GM18519 (cell line): Measurements from ENCODE around the gene UFL1.
"Not testable (repeated sequence)": the region's sequence is repeated elsewhere in the genome, so short reads cannot be mapped to it uniquely, and the experiment has no call there.

Experiments used
- ATAC-seq: cut with Tn5 transposase; IDR thresholded peaks from one replicate; pipeline ENCODE4 v1.9.1; 2021; ENCODE audit warnings: mild to moderate bottlenecking, moderate library complexity; ENCODE audit not compliant: unreplicated experiment, low FRiP score

The UFL1 gene

DNA sequence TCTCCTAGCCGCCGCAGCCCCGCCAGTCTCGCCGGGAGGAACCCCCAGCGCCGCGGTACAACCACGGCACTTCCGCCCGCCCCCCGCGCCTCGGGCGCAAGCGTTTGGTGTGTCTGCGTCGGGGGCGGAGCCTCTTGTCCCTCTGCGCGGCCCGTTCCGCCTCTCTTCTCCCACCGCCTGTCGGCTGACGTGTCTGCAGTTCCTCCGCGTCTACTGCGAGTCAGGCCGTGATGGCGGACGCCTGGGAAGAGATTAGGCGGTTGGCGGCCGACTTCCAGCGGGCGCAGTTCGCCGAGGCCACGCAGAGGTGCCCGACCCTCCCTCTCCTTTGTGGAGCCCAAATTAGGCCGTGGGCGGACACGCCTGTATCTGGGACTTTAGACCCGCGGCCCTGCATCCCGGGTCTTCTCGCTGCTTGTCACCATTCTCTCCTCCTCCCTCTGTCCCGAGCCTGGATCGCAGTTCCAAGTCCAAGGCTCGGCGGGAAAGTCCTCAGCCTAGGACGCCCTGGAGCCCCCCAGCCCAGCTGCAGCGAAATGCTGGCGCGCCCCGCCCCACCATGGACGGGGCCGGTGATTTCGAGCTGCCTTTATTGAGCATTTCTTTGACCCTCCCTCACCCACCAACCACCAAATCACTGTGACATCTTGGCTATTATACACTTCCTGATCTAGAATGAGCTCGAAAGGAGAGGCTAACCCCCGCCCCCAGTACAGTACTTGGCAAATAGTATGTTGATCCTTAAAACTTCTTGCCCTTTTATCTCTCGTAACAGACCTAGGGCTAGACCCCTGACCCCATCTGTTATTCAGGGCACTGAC, at the start of gene UFL1:
Gene UFL1 (plus strand): TSS at position 163 of the 821 bp plus-strand sequence. CDS start 68 bp downstream, at position 231.
- peak; percentile 98 for ATAC-seq

DNA sequence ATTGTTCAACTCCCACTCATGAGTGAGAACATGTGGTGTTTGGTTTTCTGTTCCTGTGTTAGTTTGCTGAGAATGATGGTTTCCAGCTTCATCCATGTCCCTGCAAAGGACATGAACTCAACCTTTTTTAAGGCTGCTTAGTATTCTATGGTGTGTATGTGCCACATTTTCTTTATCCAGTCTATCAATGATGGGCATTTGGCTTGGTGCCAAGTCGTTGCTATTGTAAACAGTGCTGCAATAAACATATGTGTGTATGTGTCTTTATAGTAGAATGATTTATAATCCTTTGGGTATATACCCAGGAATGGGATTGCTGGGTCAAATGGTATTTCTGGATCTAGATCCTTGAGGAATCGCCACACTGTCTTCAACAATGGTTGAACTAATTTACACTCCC, 49.3 kb upstream of the UFL1 start:
- not testable (repeated sequence) for ATAC-seq

DNA sequence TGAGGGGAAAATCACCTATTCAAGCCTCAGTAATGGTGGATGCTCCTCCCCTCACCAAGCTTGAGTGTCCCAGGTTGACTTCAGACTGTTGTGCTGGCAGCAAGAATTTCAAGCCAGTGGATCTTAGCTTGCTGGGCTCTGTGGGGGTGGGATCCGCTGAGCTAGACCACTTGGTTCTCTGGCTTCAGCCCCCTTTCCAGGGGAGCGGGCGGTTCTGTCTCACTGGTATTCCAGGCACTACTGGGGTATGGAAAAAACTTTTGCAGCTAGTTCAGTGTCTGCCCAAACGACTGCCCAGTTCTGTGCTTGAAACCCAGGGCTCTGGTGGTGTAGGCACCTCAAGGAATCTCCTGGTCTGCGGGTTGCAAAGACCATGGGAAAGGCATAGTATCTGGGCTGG, 42.9 kb upstream of the UFL1 start:
- no peak for ATAC-seq

DNA sequence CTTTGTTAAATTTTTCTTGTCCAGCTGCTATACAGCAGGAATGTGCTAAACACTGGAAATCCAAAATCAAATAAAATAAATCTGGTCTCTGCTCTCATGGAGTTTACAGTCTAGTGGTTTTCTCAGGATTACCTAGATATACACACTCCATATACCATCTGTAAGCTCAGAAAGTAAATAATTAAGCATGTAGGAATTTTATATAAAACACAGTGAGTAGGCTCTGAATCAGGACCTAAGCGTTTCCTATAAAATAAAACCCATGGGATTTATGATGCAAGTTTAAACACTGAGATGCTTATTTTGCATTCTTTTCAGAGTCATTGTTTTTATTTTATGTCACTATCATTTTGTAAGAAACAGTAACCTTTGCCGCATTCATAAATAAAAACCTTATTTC, 29.7 kb upstream of the UFL1 start:
- ATAC-seq, result no peak

DNA sequence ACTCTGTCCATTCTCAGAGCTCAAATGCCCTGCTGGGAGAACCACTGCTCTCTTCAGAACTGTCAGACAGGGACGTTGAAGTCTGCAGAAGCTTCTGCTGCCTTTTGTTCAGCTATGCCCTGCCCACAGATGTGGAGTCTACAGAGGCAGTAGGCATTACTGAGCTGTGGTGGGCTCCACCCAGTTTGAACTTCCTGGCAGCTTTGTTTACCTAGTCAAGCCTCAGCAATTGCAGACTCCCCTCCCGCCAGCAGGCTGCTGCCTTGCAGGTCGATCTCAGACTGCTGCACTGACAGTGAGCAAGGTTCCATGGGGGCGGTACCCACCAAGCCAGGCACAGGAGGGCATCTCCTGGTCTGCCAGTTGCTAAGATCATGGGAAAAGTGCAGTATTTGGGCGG, 21.8 kb upstream of the UFL1 start:
- no peak for ATAC-seq

DNA sequence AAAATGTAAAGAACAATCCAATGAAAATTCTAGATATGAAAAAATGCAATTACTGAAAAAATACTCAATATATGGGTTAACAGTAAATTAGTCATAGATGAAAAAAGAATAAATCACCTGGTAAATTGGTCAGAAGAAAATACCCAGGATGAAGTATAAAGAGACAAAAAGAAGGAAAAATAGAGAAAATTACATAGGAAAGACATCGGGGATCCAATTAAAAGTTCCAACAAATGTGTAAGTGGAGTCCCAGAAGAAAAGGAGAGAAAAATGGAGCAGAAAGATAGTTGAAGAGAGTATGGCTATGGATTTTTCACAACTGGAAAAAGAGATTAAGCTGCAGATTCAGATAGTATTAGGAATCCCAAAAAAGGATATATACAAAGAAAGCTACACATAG, 18.7 kb upstream of the UFL1 start:
- ATAC-seq, result no peak

DNA sequence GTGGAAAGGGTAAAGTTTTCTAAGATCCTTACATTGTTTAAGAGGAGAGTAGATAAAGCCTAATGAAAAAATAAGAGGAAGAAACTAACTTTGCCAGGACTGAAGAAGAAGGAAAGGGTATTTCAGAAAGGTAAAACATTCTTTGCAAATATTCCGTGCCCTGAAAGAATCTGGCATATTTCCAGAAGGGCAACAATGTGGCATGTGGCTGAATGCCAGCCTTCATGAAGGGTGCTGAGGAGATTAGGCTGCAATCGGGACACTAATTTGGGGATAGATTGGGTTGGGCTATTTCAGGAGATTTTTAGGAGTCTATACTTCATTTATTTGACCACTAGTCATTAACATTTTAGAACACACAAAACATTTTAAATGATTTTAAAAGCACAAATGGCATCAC, 16.2 kb upstream of the UFL1 start:
- ATAC-seq, result no peak

DNA sequence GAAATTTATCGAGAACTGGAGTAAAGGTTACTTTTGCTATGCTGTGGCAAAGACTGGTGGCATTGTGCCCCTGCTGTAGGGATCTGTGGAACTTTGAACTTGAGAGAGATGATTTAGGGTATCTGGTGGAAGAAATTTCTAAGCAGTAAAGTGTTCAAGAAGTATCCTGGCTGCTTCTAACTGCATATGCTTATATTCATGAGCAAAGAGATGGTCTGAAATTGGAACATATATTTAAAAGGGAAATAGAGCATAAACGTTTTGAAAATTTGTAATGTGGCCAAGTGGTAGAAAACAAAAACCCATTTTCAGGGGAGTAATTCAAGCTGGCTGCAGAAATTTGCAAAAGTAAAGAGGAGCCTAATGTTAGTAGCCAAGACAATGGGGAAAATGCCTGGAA, 12.3 kb upstream of the UFL1 start:
- ATAC-seq, result no peak

DNA sequence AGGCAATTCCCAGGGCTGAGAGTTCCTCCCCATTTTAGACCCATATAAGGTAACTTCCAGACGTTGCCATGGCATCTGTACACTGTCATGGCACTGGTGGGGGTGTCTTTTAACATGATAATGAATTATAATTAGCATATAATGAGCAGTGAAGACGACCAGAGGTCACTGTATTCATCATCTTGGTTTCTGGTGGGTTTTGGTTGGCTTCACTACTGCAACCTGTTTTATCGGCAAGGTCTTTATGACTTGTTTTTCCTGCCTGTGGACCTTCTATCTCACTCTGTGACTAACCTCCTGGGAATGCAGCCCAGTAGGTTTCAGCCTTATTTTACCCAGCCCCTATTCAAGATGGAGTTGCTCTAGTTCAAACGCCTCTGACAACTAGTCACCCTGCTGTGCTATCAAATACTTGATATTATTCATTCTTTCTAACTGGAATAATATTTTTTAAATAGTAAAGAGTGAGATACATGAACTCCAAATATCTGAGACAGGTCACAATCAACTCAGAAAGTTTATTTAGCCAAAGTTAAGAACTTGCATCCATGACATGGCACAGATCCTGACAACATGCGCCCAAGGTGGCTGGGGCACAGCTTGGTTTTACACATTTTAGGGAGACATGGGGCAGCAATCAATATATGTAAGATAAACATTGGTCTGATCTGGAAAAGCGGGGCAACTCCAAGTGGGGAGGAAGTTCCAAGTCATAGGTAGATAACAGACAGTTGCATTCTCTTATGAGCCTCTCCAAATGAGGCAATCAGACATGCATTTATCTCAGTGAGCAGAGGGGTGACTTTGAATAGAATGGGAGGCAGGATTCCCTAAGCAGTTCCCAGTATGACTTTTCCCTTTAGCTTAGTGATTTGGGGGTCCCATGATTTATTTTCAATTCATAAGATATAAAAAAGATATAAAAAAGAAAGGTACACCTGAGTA, 1.2 kb upstream of the UFL1 start:
- ATAC-seq, result no peak

DNA sequence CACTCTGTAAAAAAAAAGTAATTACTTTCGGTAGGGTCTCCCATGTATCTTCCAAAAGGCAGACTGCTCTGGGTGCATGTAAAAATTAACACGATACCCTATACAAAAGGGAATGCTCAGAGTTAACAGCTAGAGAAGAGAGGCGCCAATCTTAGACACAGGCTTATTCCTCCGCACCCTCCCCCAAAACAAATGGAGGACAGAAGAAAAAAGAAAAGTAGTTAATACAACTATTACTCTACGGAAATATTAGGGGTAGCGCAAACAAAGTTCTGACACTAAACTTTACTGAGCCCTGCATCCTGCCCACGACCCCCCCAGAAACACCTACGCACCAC, 331 bp upstream of the UFL1 start:
- peak; percentile 4 for ATAC-seq

DNA sequence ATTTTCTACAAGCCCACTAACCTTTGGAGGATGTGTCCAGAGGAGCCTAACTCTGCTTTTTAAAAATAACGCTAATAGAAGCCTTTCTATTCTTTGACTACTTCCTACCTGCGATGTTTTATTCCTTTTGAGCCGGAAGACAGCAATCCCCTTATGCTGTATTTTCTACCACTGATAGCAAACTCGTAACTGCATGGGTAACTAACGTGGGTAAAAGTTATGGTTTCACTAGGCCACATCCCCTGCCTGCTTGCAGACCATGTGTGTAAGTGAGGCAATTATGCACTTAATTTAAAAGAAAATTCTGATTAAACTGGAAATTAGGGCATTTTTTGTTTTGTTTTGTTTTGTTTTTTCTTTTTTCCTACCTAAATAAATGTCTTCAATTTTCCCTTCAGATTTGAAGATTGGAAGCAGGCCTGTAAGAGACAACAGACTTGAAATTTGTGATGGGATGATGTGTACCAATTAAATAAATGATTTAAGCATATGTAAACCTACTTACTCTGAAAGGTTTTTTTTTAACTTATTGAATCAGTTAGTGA, 931 bp downstream of the UFL1 start:
- peak; percentile 29 for ATAC-seq

DNA sequence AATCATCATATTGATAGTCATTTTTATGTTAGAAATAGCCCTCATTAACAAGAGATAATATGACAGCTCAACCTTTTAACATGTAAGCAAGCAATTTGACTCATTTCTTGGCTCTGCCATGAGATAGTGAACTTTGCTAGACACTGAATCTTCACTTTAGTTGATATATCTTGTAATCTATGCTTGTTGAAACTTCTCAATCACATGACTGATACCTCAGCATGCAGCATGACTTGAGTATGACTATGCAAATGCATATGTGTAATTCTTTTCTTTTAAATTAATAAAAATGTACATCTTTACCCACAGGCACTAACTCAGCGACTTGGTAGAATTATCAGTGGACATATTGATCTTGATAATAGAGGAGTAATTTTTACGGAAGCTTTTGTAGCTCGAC, 6.6 kb downstream of the UFL1 start:
- no peak for ATAC-seq

DNA sequence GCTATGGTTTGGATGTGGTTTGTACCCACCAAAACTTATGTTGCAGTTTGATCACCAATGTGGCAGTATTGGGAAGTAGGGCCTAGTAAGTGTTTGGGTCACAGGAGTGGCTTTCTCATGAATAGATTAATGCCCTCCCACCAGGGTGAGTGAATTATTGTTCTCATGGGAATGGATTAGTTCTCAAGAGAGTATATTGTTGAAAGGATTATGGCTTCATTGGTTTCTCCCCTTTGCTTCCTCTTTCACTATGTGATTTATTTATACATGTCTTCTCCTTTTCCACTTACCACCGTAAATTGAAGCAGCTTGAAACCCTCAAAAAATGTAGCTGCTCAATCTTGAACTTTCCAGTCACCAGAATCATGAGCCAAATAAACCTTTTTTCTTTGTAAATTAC, 10.8 kb downstream of the UFL1 start:
- no peak for ATAC-seq

DNA sequence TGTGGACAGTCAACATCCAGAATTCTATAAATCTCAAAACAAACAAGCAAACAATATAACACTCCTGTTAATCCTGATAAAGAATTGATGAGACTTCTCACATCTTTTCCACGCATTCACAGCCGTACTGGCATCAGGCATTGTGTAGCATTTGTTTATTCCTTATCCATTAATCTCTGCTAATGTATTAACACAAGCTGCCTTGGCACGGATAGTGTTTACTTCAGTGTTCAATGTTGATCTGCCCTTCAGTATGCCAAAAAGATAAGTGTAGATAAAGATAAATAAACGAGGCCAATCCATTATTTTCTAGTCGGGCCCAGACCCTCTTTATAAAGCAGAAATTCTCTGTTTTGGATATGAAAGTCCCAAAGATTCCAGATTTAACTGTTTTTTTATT, 16.1 kb downstream of the UFL1 start:
- no peak for ATAC-seq

DNA sequence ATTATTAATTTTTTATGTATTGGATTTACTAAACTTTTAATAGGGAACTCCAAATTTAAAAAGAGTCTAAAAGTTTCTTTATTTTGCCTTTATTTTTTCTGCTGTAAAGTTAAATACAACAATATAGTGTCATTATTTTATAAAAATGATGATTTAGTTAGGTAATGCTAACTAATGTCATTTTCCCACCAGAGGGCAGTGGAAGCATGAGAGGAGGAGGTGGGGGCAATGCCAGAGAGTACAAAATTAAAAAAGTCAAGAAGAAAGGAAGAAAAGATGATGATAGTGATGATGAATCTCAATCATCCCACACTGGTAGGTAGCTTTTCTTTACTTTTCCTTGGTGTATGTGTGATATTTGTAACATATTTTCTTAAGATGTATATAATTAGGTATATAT, 21.1 kb downstream of the UFL1 start:
- ATAC-seq, result no peak

DNA sequence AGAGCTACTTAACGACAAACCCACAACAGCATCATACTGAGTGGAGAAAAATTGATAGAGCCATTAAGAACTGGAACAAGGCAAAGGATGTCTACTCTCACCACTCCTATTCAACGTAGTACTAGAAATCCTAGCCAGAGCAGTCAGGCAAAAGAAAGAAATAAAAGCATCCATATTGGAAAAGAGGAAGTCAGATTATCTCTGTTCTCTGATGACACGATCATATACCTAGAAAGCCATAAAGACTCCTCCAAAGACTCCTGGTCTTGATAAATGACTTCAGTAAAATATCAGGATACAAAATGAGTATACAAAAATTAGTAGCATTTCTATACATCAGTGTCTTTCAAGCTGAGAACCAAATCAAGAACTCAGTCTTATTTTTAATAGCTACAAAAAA, 24.3 kb downstream of the UFL1 start:
- no peak for ATAC-seq

DNA sequence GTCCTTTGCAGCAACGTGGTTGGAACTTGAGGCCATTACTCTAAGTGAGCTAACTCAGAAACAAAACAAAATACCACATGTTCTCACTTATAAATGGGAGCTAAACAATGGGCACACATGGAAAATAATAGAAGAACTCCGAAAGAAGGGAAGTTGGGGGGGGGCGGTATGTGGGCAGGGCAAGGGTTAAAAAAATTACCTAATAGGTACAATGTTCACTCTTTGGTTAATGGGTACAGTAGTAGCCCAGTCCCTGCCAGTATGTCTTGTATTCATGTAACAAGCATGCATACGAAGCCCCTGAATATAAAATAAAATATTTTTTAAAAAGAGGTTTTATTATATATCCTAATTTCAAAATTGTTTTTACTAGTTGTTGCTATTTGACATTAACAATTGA, 26.0 kb downstream of the UFL1 start:
- ATAC-seq, result no peak

DNA sequence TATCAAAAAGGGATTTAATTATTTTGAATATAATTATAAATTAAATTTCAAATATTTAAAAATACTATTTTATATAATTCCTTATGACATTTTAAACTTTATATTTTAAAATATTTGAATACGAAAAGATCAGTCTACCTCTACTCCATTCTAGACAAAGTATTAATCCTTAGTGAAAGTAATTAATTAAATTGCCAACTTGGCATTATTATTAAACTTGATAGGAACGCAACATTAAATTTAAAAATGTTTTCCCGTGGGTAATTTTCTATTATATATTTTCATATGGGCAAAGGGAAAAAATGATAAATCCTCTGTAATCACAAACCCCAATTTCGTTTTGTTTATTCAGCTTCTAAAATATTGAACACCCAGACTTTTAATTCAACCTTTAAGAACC, 33.0 kb downstream of the UFL1 start:
- ATAC-seq, result no peak

DNA sequence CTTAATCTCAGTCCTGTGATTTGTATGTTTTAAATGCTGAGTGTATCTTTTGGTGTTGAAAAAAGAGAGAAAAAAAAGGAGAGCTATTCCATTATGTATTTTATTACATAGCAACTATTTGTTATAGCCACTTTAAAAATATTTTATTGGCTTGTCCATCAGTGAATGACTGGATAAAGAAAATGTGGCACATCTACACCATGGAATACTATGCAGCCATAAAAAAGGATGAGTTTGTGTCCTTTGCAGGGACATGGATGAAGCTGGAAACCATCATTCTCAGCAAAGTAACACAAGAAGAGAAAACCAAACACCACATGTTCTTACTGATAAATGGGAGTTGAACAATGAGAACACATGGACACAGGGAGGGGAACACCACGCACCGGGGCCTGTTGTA, 38.1 kb downstream of the UFL1 start:
- ATAC-seq, result not testable (repeated sequence)

DNA sequence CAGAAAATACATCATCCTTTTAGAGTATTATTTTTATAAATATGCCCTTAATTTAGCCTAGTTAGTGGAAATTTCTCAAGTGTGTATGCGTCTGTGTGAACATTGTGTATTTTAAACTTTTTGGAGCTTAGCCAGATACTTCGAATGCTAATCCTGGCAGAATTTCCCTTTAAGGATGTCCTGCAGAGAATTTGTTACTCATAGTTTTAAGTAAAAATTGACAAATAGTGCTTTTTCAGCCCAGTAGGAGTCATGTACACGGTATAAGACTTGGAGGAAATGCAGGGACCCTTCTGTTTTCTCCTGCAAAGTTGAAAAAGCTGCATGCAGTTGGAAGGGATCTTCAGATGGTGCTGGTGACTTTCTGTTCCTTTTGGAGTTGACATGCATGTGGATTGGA, 41.3 kb downstream of the UFL1 start, which contains the start of gene FHL5:
Gene FHL5 (plus strand): TSS at position 243 of the 400 bp plus-strand sequence. CDS start 40,486 bp downstream, outside the sequence.
- no peak for ATAC-seq

DNA sequence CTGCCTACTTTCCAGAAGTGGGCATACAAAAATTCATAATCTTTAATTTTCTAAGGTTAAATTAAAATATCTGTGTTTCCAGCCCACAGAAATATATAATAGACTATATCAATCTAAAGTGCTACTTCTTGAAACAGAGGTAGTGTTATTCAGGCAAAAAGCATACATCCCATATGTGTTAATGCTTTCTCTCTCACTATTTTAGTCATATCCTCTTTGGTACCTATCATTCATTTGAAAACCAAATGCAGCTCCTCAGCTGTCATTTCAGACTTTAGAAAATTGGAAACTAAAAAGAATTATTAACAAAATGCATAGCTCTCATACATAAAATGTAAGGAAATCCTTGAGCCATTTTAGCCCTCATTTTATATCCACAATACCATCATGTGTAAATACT, 42.2 kb downstream of the UFL1 start:
- peak; percentile 64 for ATAC-seq
